GM13976 (cell line): Measurements from ENCODE around the gene COQ4.

Experiments used
- DNase-seq: peaks from one replicate; pipeline ENCODE4 v3.0.0; 2012; ENCODE audit warnings: low spot score
- in situ Hi-C: fragments of 300-500 bp; cut with MboI; formaldehyde crosslinking; loops from one replicate; pipeline ENCODE4 v1.12.0; 2022; ENCODE audit warnings: low sequenced_read_pairs, mixed read lengths, inconsistent platforms; ENCODE audit not compliant: unreplicated experiment
- TF ChIP-seq, protein P1 (sequence below): IDR thresholded peaks from 2 replicates; pipeline ENCODE4 v1.5.1; 2012; ENCODE audit warnings: borderline replicate concordance, mild to moderate bottlenecking; ENCODE audit not compliant: insufficient read depth; ENCODE audit errors: extremely low read depth, missing control alignments, control extremely low read depth

COQ4 gene

DNA sequence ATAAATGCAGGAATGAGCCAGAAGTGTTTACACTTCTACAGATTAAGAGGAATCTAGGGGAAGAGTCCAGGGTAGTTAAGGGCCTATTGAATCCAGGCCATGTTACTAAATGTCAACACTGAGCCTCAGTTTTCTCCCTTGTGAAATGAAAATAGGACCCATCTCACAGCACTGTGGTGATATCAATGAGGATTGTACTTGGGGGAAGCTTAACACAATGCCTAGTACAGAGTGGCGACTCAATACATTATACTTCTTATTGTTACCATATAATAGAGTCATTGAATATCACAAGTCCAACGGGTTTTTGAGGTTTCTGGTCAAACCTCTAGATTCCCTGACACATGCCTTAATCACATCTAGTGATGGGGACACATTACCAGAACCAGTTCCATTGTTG, 5.0 kb upstream of the COQ4 start:
- in situ Hi-C loops: no loop called here
- TF ChIP-seq, protein P1, sequence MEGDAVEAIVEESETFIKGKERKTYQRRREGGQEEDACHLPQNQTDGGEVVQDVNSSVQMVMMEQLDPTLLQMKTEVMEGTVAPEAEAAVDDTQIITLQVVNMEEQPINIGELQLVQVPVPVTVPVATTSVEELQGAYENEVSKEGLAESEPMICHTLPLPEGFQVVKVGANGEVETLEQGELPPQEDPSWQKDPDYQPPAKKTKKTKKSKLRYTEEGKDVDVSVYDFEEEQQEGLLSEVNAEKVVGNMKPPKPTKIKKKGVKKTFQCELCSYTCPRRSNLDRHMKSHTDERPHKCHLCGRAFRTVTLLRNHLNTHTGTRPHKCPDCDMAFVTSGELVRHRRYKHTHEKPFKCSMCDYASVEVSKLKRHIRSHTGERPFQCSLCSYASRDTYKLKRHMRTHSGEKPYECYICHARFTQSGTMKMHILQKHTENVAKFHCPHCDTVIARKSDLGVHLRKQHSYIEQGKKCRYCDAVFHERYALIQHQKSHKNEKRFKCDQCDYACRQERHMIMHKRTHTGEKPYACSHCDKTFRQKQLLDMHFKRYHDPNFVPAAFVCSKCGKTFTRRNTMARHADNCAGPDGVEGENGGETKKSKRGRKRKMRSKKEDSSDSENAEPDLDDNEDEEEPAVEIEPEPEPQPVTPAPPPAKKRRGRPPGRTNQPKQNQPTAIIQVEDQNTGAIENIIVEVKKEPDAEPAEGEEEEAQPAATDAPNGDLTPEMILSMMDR: no peak

DNA sequence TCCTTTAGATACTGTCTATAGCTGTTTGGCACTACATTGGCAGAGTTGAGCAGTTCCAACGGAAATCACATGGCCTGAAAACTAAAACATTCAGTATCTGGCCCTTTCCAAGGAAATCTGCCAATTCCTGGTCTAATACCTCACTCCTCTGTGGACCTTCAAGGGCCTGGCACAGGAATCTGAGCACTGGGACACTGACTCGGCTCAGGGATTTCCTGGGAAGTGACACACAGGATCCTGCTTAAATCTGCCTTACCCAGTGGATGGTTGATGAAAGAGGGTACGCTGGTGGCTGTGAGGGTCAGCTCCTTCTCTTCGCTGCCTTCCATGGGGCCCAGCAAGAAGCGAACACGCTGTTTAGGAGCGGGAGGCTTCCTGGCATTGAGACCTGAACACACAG, 1.3 kb upstream of the COQ4 start:
- in situ Hi-C loops: no loop called here
- TF ChIP-seq, protein P1: no peak
- no peak for DNase-seq

More for the DNA sequence above, 5.0 kb upstream of the COQ4 start:
- DNase-seq: no peak

DNA sequence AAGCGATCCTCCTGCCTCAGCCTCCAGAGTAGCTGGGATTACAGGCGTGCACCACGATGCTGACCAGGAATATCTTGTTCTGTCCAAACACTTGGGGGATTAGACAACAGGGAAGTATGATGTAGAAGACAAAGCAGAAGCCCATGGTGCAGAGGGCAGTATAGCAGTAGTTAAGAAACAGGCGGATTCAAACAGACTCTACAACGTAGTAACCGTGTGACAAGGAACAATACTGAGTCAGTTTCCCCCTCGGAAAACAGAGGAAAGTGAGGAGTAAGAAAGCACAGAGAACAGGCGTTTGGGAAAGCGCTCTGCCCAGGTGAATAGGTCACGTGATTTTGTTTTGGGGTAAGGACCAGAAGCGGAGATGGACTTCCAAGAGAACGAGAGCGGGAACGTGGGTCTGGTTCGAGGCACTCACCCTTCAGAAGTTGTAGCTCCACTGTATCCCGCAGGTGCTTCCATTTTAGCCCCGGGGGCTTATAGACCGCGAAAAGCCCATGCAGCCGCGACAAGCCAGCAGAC, 698 bp upstream of the COQ4 start:
- TF ChIP-seq, protein P1: no peak
- in situ Hi-C loops: no loop called here
- no peak for DNase-seq

DNA sequence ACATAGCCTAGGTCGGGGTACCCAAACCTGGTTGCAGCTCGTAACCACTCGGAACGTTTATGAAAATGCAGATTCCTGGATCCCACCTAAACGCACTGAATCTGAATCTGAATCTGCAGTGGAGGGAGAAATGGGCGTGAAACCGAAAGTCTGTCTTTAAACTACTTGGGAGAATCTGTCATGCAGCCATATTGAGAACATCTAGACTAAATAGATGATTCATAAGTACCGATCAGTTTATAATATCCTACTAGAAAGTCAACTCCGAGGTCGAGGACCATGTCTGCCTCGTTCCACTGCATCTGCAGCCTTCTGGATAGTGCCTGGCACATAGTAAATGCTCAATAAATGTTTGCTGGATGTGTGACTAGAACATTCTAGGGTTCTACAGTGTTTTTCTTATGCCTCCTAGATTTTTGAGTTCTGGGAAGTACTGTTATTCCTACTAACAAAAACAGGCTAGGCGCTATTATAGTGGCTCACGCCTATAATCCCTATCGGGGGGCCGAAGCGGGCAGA, 632 bp downstream of the COQ4 start:
- in situ Hi-C loops: no loop called here
- TF ChIP-seq, protein P1: no peak
- DNase-seq: no peak

DNA sequence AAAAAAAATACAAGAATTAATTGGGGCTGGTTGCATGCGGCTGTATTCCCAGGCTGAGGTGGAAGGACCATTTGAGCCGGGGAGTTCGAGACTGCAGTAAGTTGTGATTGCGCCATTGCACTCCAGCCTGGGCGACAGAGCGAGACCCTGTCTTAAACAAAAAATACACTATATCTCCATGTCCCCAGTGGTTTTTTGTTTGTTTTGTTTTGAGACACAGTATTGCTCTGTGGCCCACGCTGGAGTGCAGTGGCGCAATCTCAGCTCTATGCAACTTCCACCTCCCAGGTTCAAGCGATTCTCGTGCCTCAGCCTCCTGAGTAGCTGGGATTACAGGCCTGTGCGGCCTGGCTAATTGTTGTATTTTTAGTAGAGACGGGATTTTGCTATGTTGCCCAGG, 1.2 kb downstream of the COQ4 start:
- in situ Hi-C loops: no loop called here
- no peak for DNase-seq
- TF ChIP-seq, protein P1: no peak

DNA sequence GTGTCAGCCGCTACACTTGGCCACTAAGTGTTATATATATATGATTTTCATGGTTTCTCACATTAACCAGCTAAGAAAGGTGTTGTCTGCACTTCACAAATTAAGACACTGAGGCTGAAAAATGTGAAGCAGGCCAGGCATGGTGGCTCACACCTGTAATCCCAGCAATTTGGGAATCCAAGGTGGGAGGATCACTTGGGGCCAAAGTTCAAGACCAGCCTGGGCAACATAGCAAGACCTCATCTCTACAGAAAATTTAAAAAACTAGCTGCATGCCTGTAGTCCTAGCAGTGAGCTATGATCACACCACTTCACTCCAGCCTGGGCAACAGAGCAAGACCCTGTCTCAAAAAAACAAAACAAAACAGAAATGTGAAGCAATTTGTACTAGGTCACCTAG, 1.8 kb downstream of the COQ4 start:
- in situ Hi-C loops: no loop called here
- TF ChIP-seq, protein P1: no peak
- DNase-seq: no peak
